Stomach (tissue), 9 donors: ENCODE data around the gene DIABLO. TPM values are rescaled to one million over a fixed set of nuclear protein-coding genes. Genes with fewer than 3 reads are reported as not detected.

Source experiments
- DNase-seq, 2 donors: peaks; one replicate each; pipeline versions ENCODE4 v3.0.0 to v3.0.0-alpha.2; 2013 to 2019
- H3K27ac ChIP-seq, 5 donors: fragments of 200-600 bp in 4 of 5; sonication (generic) in 4 of 5; one replicate each; pipeline ENCODE4 v1.5.1; 2013 to 2019; ENCODE audit warnings: mild to moderate bottlenecking in 1 of 5, moderate library complexity in 1 of 5
- H3K27me3 ChIP-seq, 3 donors: fragments of 200-600 bp; sonication (generic); one replicate each; pipeline ENCODE4 v1.5.1; 2017 to 2019; ENCODE audit warnings: mixed run types in 1 of 3
- H3K36me3 ChIP-seq, 4 donors: fragments of 200-600 bp; sonication (generic); 1 replicate in 3 of 4; 2 replicates in 1 of 4; pipeline ENCODE4 v1.5.1; 2016 to 2019
- H3K4me1 ChIP-seq, 4 donors: fragments of 200-600 bp; sonication (generic); one replicate each; pipeline ENCODE4 v1.5.1; 2016 to 2019
- H3K4me3 ChIP-seq, 4 donors: fragments of 200-600 bp; sonication (generic) in 3 of 4; one replicate each; pipeline ENCODE4 v1.5.1; 2016 to 2019; ENCODE audit warnings: mild to moderate bottlenecking in 1 of 4
- H3K9me3 ChIP-seq, 4 donors: fragments of 200-600 bp; sonication (generic); one replicate each; pipeline ENCODE4 v1.5.1; 2016 to 2019
- CTCF ChIP-seq, 7 experiments: fragments of 450-650 bp in 4 of 7; fragments of 200-600 bp in 3 of 7; sonication (generic) in 3 of 7; IDR thresholded peaks; one replicate each; pipeline ENCODE4 v1.5.1; 2016 to 2019; ENCODE audit warnings: antibody characterized with exemption in 7 of 7, control low read depth in 2 of 7, mild to moderate bottlenecking in 1 of 7
- EP300 ChIP-seq: sonication (generic); formaldehyde crosslinking; IDR thresholded peaks from one replicate; pipeline ENCODE4 v1.6.1; 2017; ENCODE audit warnings: antibody characterized with exemption
- POLR2A ChIP-seq, 4 donors: fragments of 450-650 bp; IDR thresholded peaks; one replicate each; pipeline ENCODE4 v1.6.1; 2016; ENCODE audit warnings: antibody characterized with exemption in 4 of 4, control low read depth in 2 of 4, mild to moderate bottlenecking in 1 of 4, moderate library complexity in 1 of 4
- POLR2AphosphoS5 ChIP-seq, 3 donors: sonication (generic); formaldehyde crosslinking; IDR thresholded peaks; one replicate each; pipeline ENCODE4 v1.6.1; 2016; ENCODE audit warnings: antibody characterized with exemption in 3 of 3
- WGBS, 5 donors: extraction: QIAGEN DNeasy Blood & Tissue Kit in 3 of 5; methylation state at CpG; one replicate each; pipeline versions ENCODE4 v1.1.5 to v1.1.7; 2013 to 2018; 5-methylcytosine and 5-hydroxymethylcytosine counted together
- intact Hi-C: fragments of 100-400 bp; cut with DNase I; formaldehyde crosslinking; loops from one replicate; pipeline ENCODE4 v1.15.1; 2023; ENCODE audit warnings: low total_unique reads
- polyA plus RNA-seq, 3 donors: library from polyadenylated mRNA; stranded (reverse); fragments of 200-250 nt; gene quantifications; one replicate each; pipeline ENCODE4 v1.2.3, GENCODE V29; 2013
- total RNA-seq, 5 donors: library from RNA; depleted of rRNA; stranded (reverse); fragments of >200 nt; gene quantifications; one replicate each; pipeline versions ENCODE4 v1.1.0 to v1.2.3, GENCODE V29; 2014 to 2016
- donor health status: healthy with polysubstance abuse.
- donor health status: Bipolar disorder and iron deficiency.
- donor health status: healthy.

Gene DIABLO
- total and polyA plus RNA-seq, 8 donors, result 11.9 to 62.2 (median 44.3) TPM

- Histone ChIP-seq H3K4me3 (no peak overlapping the region), H3K9me3 (no peaks in the 10 kb centered on the region), H3K4me1 (peaks cover 19 to 29% (median 24%) of the 10 kb centered on the region in 4 donors), H3K36me3 (peaks cover 2 to 6% (median 5%) of the 10 kb centered on the region in 4 donors), H3K27me3 (peaks cover 5 to 82% (median 49%) of the 10 kb centered on the region in 3 donors), H3K27ac (no peak overlapping the region)
- TF ChIP-seq POLR2AphosphoS5 (IDR thresholded peaks at IDR 0.05), result no peak
- no peak for TF ChIP-seq POLR2A (IDR thresholded peaks at IDR 0.05)
- no peak for TF ChIP-seq EP300
- TF ChIP-seq CTCF (IDR thresholded peaks at IDR 0.05), result no peak
- WGBS, 5 donors, result 92 to 97% (median 94%) methylated on average over 6 of the region's 6 CpGs
- no peak for DNase-seq
- intact Hi-C loops, result no loop called here
Observed at GRCh38 chr12:122202017-122202416, 23.8 kb downstream of the DIABLO start.

GRCh38 chr12:122201381-122201780 lies 24.5 kb downstream of the DIABLO start:
- Histone ChIP-seq H3K36me3 (peaks cover 0 to under 1% (median 0%) of the 10 kb centered on the region in 4 donors), H3K4me3 (no peak overlapping the region), H3K4me1 (peaks cover 19 to 29% (median 24%) of the 10 kb centered on the region in 4 donors), H3K27ac (no peak overlapping the region), H3K27me3 (peaks cover 5 to 88% (median 49%) of the 10 kb centered on the region in 3 donors), H3K9me3 (no peaks in the 10 kb centered on the region)
- intact Hi-C loops, result no loop called here
- WGBS, 5 donors, result 84 to 98% (median 94%) methylated on average over 4 to 5 of the region's 5 CpGs
- no peak for DNase-seq
- no peak for TF ChIP-seq CTCF (IDR thresholded peaks at IDR 0.05)
- no peak for TF ChIP-seq POLR2A (IDR thresholded peaks at IDR 0.05)
- no peak for TF ChIP-seq EP300
- no peak for TF ChIP-seq POLR2AphosphoS5 (IDR thresholded peaks at IDR 0.05)

- no peak overlapping the region for H3K27ac ChIP-seq
- WGBS, 5 donors, result 35 to 50% (median 46%) methylated on average over 17 to 24 of the region's 24 CpGs
- no peaks in the 10 kb centered on the region for H3K9me3 ChIP-seq
- H3K27me3 ChIP-seq, result peaks cover 5 to 89% (median 49%) of the 10 kb centered on the region in 3 donors
- no peak overlapping the region for H3K4me3 ChIP-seq
- TF ChIP-seq POLR2AphosphoS5 (IDR thresholded peaks at IDR 0.05) (no peak), EP300 (no peak), CTCF (IDR thresholded peaks at IDR 0.05) (no peak), POLR2A (IDR thresholded peaks at IDR 0.05) (no peak)
- intact Hi-C loops, result no loop called here
- H3K36me3 ChIP-seq, result no peaks in the 10 kb centered on the region
- peaks cover 19 to 28% (median 24%) of the 10 kb centered on the region in 4 donors for H3K4me1 ChIP-seq
- peak in 1 of 2 donors; percentile 23 for DNase-seq
Observed at GRCh38 chr12:122200541-122201175, 25.2 kb downstream of the DIABLO start.

GRCh38 chr12:122199484-122200355 lies 26.1 kb downstream of the DIABLO start:
- no peak overlapping the region for H3K27ac ChIP-seq
- peaks cover 19 to 21% (median 20%) of the 10 kb centered on the region in 4 donors for H3K4me1 ChIP-seq
- peaks cover 0 to 6% (median 0%) of the 10 kb centered on the region in 4 donors for H3K9me3 ChIP-seq
- peaks cover 5 to 79% (median 45%) of the 10 kb centered on the region in 3 donors for H3K27me3 ChIP-seq
- no peaks in the 10 kb centered on the region for H3K36me3 ChIP-seq
- TF ChIP-seq CTCF (IDR thresholded peaks at IDR 0.05), result no peak
- TF ChIP-seq EP300, result no peak
- TF ChIP-seq POLR2AphosphoS5 (IDR thresholded peaks at IDR 0.05), result no peak
- TF ChIP-seq POLR2A (IDR thresholded peaks at IDR 0.05), result no peak
- 83 to 91% (median 89%) methylated on average over 26 to 29 of the region's 29 CpGs for WGBS, 5 donors
- DNase-seq, result no peak
- H3K4me3 ChIP-seq, result no peak overlapping the region
- intact Hi-C loops, result no loop called here
